GM12872 (cell line): ENCODE results near the gene WNT7A.

Experiments
- CTCF ChIP-seq: IDR thresholded peaks from 3 replicates; pipeline ENCODE4 v1.5.1; 2011; ENCODE audit warnings: low read depth, mild to moderate bottlenecking, low read length, moderate library complexity; ENCODE audit not compliant: insufficient read depth

WNT7A gene

GRCh38 chr3:13834258-13835035 is 45.4 kb downstream of the WNT7A start:
- TF ChIP-seq CTCF, result no peak

GRCh38 chr3:13833506-13834257 is 46.2 kb downstream of the WNT7A start:
- no peak for TF ChIP-seq CTCF

- no peak for TF ChIP-seq CTCF
Measured at GRCh38 chr3:13832130-13832529, 47.7 kb downstream of the WNT7A start.

GRCh38 chr3:13831386-13831996 is 48.4 kb downstream of the WNT7A start:
- no peak for TF ChIP-seq CTCF

- no peak for TF ChIP-seq CTCF
Measured at GRCh38 chr3:13829311-13829710, 50.6 kb downstream of the WNT7A start.

- TF ChIP-seq CTCF, result no peak
Measured at GRCh38 chr3:13828501-13829265, 51.2 kb downstream of the WNT7A start.

- TF ChIP-seq CTCF, result no peak
Measured at GRCh38 chr3:13827699-13828098, 52.2 kb downstream of the WNT7A start.
